ENCODE results near the gene FGR. TPM values are rescaled to one million over a fixed set of nuclear protein-coding genes. Genes with fewer than 3 reads are reported as not detected.

Gene FGR
- total RNA-seq, 4 donors from 2014 or later: 3.0 to 9.2 (median 5.9) TPM

DNA sequence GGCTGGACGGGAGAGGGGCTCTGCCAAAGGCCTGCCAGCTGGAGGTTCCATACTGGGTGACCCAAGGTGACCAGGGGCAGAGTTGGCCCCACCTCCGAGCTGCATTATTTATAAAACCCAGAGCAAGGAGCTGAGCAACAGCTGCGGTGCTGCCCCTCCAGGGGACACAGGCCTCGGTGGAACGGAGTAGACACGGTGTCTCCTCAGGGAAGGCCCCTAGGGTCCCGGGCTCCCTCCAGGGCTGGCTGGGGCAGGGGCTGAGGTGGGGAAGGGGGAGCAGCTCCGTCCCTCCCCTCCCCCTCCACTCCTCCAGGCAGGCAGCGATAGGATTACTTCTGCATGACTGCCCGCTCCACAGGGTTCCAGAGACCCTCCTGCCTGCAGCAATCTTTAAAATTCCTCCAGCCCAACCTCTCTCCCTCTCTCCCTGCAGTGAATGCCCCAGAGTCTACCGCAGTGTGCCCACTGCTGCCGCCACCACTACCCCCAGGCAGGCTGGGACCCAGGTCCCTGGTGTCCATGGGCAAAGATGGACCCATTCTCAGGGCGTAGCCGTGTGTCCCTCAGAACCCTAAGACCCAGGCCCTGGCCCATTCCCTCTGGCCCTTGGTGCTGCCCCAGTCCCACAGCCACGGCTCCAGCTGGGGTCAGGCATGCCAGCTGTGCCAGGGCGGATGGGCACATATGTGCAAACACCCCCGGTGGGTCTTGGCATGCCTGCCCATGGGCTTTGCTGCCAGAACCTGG lies 41.9 kb downstream of the FGR start:
- H3K9me3 ChIP-seq: no peaks in the 10 kb centered on the region
- H3K36me3 ChIP-seq: peaks cover 3% of the 10 kb centered on the region
- WGBS: 60% methylated on average over 3 of the region's 17 CpGs
- H3K4me1 ChIP-seq: peaks cover 99% of the 10 kb centered on the region
- no peak overlapping the region for H3K4me3 ChIP-seq
- H3K27ac ChIP-seq: peak overlapping the region; percentile 24
- TF ChIP-seq EP300 (IDR thresholded peaks at IDR 0.05): no peak
- TF ChIP-seq POLR2AphosphoS5 (IDR thresholded peaks at IDR 0.05): no peak
- TF ChIP-seq, protein P1, sequence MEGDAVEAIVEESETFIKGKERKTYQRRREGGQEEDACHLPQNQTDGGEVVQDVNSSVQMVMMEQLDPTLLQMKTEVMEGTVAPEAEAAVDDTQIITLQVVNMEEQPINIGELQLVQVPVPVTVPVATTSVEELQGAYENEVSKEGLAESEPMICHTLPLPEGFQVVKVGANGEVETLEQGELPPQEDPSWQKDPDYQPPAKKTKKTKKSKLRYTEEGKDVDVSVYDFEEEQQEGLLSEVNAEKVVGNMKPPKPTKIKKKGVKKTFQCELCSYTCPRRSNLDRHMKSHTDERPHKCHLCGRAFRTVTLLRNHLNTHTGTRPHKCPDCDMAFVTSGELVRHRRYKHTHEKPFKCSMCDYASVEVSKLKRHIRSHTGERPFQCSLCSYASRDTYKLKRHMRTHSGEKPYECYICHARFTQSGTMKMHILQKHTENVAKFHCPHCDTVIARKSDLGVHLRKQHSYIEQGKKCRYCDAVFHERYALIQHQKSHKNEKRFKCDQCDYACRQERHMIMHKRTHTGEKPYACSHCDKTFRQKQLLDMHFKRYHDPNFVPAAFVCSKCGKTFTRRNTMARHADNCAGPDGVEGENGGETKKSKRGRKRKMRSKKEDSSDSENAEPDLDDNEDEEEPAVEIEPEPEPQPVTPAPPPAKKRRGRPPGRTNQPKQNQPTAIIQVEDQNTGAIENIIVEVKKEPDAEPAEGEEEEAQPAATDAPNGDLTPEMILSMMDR (IDR thresholded peaks at IDR 0.05): no peak
- no peak for TF ChIP-seq POLR2A (IDR thresholded peaks at IDR 0.05)
- no peak for DNase-seq (ENCODE audit: low spot score in 2 of 2)
- no peaks in the 10 kb centered on the region for H3K27me3 ChIP-seq

DNA sequence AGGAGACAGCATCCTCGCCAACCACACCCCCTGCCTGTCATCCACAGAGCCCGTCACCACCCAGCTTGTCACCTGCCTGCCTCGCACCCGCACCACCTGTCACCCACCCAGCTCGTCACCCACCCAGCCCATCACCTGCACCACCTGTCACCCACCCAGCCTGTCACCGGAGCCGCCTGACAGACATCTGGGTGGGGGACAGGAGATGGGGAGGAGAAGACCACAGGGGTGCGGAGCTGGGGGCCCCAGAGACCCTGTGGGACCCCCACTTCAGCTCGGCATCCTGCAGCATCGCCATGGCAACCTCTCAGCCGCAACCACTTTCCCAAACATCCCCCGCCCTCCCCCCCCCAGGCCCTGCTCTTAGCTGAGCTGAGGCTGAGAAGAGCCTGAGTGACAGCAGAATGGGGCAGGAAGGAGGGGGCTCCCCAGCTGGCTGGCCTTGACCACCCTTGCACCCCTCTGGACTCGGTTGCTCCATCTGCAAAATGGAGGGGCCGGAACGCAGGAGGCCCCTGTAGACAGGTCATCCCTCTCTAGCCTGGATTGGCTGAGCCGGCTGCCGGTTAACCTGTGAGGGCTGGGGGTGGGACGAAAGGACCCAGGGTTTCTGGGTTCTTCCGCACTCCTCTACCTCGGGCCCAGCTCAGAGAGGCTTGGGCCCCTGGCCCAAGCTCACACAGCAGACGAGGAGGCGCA lies 42.6 kb downstream of the FGR start:
- WGBS: 79% methylated on average over 15 of the region's 22 CpGs
- Histone ChIP-seq H3K27ac (peak overlapping the region; percentile 24), H3K4me1 (peaks cover 94% of the 10 kb centered on the region)

DNA sequence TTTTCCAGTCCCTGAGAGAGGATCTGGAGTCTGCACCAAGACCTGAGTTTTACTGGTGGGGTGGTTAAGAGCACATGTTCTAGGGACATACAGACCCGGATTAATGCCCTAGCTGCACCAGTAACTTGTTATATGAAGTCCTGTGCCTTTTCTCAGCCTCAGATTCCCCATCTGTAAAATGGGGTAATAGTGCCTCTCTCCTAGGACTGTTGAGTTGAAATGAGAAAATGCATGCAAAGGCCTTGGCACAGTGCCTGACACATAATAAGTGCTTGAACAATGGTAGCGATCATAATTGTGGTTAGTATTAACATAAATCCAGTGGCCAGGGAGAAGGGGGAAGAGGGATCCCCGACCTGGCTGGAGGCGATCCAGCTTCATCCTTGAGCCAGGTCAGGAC lies 43.4 kb downstream of the FGR start:
- H3K9me3 ChIP-seq: no peaks in the 10 kb centered on the region

More for the DNA sequence above, 42.6 kb downstream of the FGR start:
- no peak overlapping the region for H3K4me3 ChIP-seq
- TF ChIP-seq, protein P1 (IDR thresholded peaks at IDR 0.05): no peak
- no peak for TF ChIP-seq POLR2A (IDR thresholded peaks at IDR 0.05)
- TF ChIP-seq POLR2AphosphoS5 (IDR thresholded peaks at IDR 0.05): no peak
- no peak for TF ChIP-seq EP300 (IDR thresholded peaks at IDR 0.05)
- H3K9me3 ChIP-seq: no peaks in the 10 kb centered on the region
- no peak for DNase-seq (ENCODE audit: low spot score in 2 of 2)
- peaks cover 3% of the 10 kb centered on the region for H3K36me3 ChIP-seq
- no peaks in the 10 kb centered on the region for H3K27me3 ChIP-seq

DNA sequence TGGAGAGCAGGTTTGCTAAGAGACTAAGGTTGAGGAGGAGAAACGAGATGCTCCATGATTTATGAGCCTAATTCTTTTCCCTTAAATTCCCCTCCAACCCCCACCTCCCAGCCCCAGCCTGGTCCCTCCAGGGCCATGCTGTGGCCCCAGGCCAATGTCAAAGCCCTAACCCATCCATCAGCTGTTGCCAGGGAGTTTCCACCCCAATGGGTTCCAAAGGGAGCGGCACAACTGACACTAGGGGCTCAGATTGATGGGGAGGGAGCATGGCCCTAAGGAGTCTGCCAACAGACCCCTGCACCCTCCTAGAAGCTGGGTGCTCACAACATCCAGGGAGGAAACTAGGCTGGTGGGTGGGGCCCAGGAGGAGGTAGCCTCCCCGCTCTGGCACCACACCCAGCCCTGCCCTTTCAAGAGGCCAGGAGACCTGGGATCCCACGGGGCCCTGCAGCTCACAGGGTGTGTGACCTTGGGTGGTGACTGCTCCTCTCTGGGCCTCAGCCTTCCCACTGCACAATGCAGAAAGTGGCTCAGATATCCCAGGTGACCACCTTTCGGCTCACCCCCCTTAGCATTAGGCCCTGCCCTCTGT lies 44.0 kb downstream of the FGR start:
- Histone ChIP-seq H3K36me3 (peaks cover 2% of the 10 kb centered on the region), H3K4me3 (no peak overlapping the region), H3K27me3 (no peaks in the 10 kb centered on the region), H3K4me1 (peaks cover 88% of the 10 kb centered on the region), H3K9me3 (no peaks in the 10 kb centered on the region), H3K27ac (peak overlapping the region; percentile 83)
- WGBS: 54% methylated on average over 4 of the region's 5 CpGs
- peak in 1 of 2 donors; percentile 68 for DNase-seq (ENCODE audit: low spot score in 2 of 2)
- TF ChIP-seq EP300 (IDR thresholded peaks at IDR 0.05) (no peak), POLR2AphosphoS5 (IDR thresholded peaks at IDR 0.05) (no peak), POLR2A (IDR thresholded peaks at IDR 0.05) (no peak)
- TF ChIP-seq, protein P1 (IDR thresholded peaks at IDR 0.05): no peak

More for the DNA sequence above, 43.4 kb downstream of the FGR start:
- no peak overlapping the region for H3K4me3 ChIP-seq
- H3K27me3 ChIP-seq: no peaks in the 10 kb centered on the region
- TF ChIP-seq POLR2AphosphoS5 (IDR thresholded peaks at IDR 0.05): no peak
- TF ChIP-seq, protein P1 (IDR thresholded peaks at IDR 0.05): no peak
- TF ChIP-seq EP300 (IDR thresholded peaks at IDR 0.05): no peak
- no peak for TF ChIP-seq POLR2A (IDR thresholded peaks at IDR 0.05)
- peaks cover 93% of the 10 kb centered on the region for H3K4me1 ChIP-seq
- peak overlapping the region; percentile 83 for H3K27ac ChIP-seq
- no peak for DNase-seq (ENCODE audit: low spot score in 2 of 2)
- 51% methylated on average over 4 of the region's 4 CpGs for WGBS
- H3K36me3 ChIP-seq: peaks cover 3% of the 10 kb centered on the region
